ENCODE data around the gene C1QL4. TPM values are rescaled to one million over a fixed set of nuclear protein-coding genes. Genes with fewer than 3 reads are reported as not detected.

The C1QL4 gene
- total RNA-seq, 4 donors from 2014 or later: not detected

DNA sequence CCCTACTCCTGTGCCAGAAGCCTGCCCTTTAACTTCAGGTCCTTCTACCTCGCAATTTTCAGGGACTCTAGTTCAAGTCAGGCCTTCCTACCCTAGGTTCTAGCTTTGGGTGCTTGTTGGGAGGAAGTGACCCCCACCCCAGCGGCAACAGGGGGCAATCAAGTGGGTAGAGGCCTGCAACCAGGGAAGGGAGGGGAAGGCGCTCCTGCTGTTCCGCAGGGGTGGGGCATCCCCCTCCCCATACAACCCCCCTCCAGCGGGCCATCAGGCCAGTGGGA, 42.2 kb downstream of the C1QL4 start:
- H3K4me3 ChIP-seq: no peak overlapping the region
- H3K27ac ChIP-seq: no peak overlapping the region
- H3K36me3 ChIP-seq: no peaks in the 10 kb centered on the region
- no peaks in the 10 kb centered on the region for H3K9me3 ChIP-seq
- no peak for TF ChIP-seq POLR2A (IDR thresholded peaks at IDR 0.05)
- TF ChIP-seq, protein P1, sequence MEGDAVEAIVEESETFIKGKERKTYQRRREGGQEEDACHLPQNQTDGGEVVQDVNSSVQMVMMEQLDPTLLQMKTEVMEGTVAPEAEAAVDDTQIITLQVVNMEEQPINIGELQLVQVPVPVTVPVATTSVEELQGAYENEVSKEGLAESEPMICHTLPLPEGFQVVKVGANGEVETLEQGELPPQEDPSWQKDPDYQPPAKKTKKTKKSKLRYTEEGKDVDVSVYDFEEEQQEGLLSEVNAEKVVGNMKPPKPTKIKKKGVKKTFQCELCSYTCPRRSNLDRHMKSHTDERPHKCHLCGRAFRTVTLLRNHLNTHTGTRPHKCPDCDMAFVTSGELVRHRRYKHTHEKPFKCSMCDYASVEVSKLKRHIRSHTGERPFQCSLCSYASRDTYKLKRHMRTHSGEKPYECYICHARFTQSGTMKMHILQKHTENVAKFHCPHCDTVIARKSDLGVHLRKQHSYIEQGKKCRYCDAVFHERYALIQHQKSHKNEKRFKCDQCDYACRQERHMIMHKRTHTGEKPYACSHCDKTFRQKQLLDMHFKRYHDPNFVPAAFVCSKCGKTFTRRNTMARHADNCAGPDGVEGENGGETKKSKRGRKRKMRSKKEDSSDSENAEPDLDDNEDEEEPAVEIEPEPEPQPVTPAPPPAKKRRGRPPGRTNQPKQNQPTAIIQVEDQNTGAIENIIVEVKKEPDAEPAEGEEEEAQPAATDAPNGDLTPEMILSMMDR (IDR thresholded peaks at IDR 0.05): no peak
- peaks cover 0 to 35% of the 10 kb centered on the region in 2 donors for H3K27me3 ChIP-seq
- H3K4me1 ChIP-seq: peaks cover 7 to 29% (median 12%) of the 10 kb centered on the region in 4 donors
- peak in 1 of 3 donors; percentile 37 for DNase-seq

DNA sequence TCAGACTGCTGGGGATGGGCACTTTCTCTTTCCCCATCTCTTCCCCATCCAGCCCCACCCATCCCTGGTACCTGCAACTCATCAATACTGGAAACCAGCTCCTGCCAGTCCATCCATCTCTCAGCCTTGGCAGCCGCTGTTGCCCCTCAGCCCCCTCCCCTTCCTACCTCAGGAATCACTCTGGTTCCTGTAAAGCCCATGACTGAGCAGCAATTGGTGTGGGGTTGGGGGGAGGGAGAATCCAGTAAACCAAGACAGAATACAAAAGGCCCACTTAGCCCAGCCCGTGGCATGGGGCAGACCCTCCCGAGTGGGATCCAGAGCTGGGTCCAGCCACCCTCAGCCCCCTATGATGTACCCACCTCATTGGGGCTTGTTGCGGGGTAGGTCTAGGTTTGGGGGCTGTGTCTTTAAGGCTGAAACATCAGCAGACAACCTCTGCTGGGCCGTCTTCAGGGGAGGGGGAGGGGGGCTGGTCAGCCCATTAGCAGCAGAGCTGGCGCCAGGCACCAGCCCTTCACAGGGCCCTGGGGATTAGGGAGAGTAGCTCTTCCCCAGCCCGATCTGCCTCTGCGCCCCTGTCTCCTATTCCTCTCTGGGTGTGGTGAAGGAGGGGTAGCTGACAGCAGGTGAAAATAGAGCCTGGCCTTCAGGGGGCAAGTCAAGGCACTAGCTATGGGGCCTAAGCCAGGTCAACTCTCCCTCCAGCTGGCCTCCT, 42.7 kb downstream of the C1QL4 start:
- no peak overlapping the region for H3K27ac ChIP-seq
- no peaks in the 10 kb centered on the region for H3K36me3 ChIP-seq
- peaks cover 7 to 29% (median 12%) of the 10 kb centered on the region in 4 donors for H3K4me1 ChIP-seq
- H3K4me3 ChIP-seq: no peak overlapping the region
- peaks cover 0 to 35% of the 10 kb centered on the region in 2 donors for H3K27me3 ChIP-seq
- H3K9me3 ChIP-seq: no peaks in the 10 kb centered on the region
- no peak for DNase-seq
- TF ChIP-seq, protein P1 (IDR thresholded peaks at IDR 0.05): no peak
- TF ChIP-seq POLR2A (IDR thresholded peaks at IDR 0.05): no peak

DNA sequence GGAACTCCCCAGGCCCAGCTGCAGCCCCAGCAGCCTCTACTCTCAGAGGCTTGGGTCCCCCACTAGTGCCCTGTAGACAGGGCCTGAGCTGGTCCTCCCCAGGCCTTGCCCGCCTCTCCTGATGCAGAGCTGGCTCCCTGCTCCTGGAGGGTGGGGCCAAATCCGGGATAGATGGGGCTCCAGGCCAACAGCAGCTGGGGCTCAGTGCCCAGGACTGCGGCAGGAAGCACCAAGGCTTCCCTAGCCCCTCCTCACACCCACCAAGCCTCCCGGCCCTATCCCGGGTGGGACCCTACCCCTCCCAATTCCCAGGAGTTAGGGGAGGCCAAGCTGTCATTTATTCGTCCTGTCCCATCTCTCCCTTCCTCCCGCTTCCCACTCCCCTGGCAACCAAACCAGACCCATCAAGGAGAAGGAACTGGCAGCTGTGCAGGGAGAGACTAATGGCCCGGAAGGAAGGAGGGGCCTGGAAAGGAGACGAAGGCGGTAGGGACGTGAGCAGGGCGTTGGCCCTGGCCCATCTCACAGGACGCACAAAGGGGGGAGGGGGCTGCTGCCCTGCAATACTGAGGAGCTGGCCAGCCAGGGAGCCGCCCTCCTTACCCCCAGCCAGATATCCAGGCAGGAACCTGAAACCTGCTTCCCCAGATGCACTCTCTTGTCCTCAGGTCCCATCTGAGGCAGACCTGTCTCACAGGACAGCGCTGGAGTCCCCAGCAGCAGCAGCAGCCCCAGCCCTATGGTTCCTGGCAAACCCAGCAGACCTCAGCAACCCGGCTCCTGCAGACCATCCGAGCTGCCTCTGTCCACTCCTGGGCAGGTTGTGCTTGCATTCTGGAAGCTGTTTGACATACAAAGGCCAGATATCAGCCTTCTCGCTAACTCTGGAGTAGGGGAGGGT, 43.7 kb downstream of the C1QL4 start:
- Histone ChIP-seq H3K9me3 (no peaks in the 10 kb centered on the region), H3K27ac (no peak overlapping the region), H3K36me3 (no peaks in the 10 kb centered on the region), H3K4me3 (no peak overlapping the region), H3K4me1 (peaks cover 7 to 29% (median 12%) of the 10 kb centered on the region in 4 donors), H3K27me3 (peaks cover 0 to 34% of the 10 kb centered on the region in 2 donors)
- no peak for TF ChIP-seq POLR2A (IDR thresholded peaks at IDR 0.05)
- TF ChIP-seq, protein P1 (IDR thresholded peaks at IDR 0.05): no peak
- peak in 1 of 3 donors; percentile 44 for DNase-seq

DNA sequence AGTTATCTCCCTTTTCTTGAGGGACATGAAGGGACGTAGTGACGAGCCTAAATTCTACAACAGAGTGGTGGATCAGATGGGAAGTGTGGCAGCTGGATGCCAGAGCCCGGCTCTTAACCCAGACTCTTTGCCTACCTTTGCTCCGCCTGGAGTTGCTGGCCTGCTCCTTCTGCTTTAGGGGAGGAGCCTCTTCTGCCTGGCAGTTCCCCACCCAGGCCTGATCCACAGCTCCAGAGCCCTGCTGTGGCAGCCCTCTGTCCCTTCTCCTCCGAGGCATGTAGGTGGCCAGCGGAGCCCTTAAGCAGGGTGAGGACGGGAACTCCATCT, 44.3 kb downstream of the C1QL4 start:
- no peak overlapping the region for H3K4me3 ChIP-seq

DNA sequence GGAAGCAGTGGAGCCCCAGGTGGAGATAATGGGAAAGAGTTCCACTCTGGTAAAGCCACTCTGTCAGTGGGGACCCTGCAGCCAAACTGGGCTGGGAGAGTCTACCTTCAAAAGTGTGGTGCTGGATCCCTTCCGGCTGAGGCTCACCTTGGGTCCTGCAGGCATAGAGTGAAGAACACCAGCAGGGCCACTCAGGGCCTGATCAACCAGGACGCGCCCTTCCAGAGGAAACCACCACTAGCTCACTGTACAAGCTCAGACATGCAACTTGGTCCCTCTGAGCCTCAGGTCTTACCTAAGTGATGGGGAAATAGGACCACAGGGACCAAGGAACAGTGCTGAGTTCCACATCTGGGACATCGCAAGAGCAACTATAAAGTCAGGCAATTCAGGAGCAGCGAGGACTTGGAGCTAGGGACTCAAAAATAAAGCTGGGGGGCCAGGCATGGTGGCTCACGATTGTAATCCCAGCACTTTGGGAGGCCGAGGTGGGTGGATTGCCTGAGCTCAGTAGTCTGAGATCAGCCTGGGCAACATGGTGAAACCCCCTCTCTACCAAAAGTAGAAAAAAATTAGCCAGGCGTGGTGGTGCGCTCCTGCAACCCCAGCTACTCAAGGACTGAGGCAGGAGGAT, 47.9 kb downstream of the C1QL4 start:
- H3K4me3 ChIP-seq: no peak overlapping the region
- no peaks in the 10 kb centered on the region for H3K9me3 ChIP-seq
- no peaks in the 10 kb centered on the region for H3K27me3 ChIP-seq
- TF ChIP-seq, protein P1 (IDR thresholded peaks at IDR 0.05): no peak
- TF ChIP-seq POLR2A (IDR thresholded peaks at IDR 0.05): no peak
- H3K27ac ChIP-seq: no peak overlapping the region
- H3K36me3 ChIP-seq: no peaks in the 10 kb centered on the region
- H3K4me1 ChIP-seq: no peaks in the 10 kb centered on the region
- peak in 1 of 3 donors; percentile 42 for DNase-seq

More for the DNA sequence above, 44.3 kb downstream of the C1QL4 start:
- H3K36me3 ChIP-seq: no peaks in the 10 kb centered on the region
- TF ChIP-seq, protein P1 (IDR thresholded peaks at IDR 0.05): no peak
- TF ChIP-seq POLR2A (IDR thresholded peaks at IDR 0.05): no peak
- DNase-seq: no peak
- H3K4me1 ChIP-seq: peaks cover 7 to 28% (median 12%) of the 10 kb centered on the region in 4 donors
- H3K9me3 ChIP-seq: no peaks in the 10 kb centered on the region
- peaks cover 0 to 27% of the 10 kb centered on the region in 2 donors for H3K27me3 ChIP-seq
- H3K27ac ChIP-seq: no peak overlapping the region

Data from Peyer's patch (tissue), 4 donors.